Left forelimb (tissue), 1 donor: ENCODE data around the gene PJA1.

Experiments
- DNase-seq: peaks from one replicate; pipeline ENCODE4 v3.0.0-alpha.2; 2018; ENCODE audit warnings: low spot score

PJA1 gene, protein sequence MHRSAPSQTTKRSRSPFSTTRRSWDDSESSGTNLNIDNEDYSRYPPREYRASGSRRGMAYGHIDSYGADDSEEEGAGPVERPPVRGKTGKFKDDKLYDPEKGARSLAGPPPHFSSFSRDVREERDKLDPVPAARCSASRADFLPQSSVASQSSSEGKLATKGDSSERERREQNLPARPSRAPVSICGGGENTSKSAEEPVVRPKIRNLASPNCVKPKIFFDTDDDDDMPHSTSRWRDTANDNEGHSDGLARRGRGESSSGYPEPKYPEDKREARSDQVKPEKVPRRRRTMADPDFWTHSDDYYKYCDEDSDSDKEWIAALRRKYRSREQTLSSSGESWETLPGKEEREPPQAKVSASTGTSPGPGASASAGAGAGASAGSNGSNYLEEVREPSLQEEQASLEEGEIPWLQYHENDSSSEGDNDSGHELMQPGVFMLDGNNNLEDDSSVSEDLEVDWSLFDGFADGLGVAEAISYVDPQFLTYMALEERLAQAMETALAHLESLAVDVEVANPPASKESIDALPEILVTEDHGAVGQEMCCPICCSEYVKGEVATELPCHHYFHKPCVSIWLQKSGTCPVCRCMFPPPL

GRCh38 chrX:69165087-69165651, at the start of gene PJA1:
TSS of gene PJA1 (minus strand) at chrX:69165453. CDS start at chrX:69163073, 2,380 bp downstream.
- peak; percentile 85 for DNase-seq

DNA sequence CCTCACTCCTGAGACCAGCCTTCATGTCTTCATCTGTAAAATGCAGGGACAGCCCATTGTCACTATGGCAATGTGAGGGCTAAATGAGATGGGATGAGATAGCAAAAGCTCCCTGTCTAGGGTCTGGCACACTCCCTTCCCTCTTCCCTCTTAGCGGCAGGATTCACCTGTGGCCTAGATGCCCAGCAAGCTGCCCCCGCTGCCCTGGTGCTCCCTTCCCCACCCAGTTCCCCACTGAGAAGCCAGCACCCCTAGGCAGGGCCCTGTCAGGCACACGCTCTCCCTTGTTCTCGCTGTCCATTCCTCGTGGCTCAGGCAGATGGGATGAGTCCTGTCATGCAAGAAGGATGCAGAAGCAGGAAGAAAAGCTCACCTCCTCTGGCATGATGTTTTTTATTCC, 49.2 kb upstream of the PJA1 start:
- DNase-seq = no peak

- DNase-seq = no peak
Observed at GRCh38 chrX:69211701-69212100, 46.4 kb upstream of the PJA1 start.

GRCh38 chrX:69210581-69210980, 45.3 kb upstream of the PJA1 start:
- no peak for DNase-seq

DNA sequence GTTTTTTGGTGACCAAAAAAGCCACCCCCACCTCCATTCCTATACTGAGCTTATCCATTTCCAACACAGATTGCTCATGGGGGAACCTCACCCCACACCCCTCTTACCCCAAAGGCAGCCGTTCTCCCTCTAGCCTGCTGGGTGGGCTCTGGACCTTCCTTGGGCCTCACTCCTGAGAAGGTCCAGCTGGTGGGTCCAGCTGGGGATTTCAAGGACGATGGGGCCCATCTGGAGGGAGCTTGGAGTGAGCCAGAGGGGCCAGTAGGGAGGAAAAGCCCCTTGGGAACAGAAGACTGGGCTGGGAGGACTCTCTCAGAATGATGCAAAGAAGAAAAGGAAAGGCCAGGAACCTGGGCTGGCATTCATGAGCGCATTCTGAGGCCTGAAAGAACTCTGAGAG, 42.0 kb upstream of the PJA1 start:
- DNase-seq = no peak

- no peak for DNase-seq
Observed at GRCh38 chrX:69203638-69204037, 38.4 kb upstream of the PJA1 start.

GRCh38 chrX:69197690-69198089, 32.4 kb upstream of the PJA1 start:
- DNase-seq = no peak

- no peak for DNase-seq
Observed at GRCh38 chrX:69196666-69197065, 31.4 kb upstream of the PJA1 start.

DNA sequence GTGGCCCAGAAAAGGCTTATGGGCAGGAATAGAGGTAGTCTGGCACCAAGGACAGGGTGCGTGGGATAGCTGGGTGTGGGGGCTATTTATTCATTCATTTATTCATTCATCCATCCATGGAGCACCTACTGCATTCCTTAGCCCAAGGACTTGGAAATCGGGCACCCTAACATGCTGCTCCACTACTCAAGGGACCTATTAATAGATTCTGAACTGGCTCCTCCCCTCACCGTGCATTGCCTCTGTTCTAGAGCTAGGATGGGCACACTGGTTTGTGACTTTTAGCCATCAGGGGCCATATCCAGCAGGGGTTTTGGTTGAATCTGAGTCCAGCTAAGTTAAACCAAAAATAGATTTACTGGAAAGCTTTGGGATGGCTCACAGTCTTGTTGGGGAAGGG, 30.6 kb upstream of the PJA1 start:
- no peak for DNase-seq

- DNase-seq = no peak
Observed at GRCh38 chrX:69195192-69195591, 29.9 kb upstream of the PJA1 start.

DNA sequence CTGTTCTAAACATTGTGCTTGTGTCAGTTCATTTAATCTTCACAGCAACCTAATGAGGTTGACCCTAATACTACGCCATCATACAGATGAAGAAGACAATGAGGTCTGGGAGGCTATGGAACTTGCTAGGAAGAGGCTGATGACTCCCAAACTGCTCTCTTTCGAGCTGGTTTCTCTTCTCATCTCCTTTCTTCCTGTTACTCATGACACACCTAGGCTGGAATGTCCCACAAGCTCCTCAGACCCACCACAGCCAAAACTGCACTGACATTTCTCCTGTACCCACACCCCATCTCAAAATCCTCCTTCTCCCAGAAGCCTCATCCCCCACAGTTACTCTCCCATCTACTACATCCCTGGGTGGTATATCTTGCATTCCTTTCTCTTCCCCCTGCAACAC, 27.4 kb upstream of the PJA1 start:
- DNase-seq = no peak

GRCh38 chrX:69189576-69190371, 24.5 kb upstream of the PJA1 start:
- DNase-seq = no peak

DNA sequence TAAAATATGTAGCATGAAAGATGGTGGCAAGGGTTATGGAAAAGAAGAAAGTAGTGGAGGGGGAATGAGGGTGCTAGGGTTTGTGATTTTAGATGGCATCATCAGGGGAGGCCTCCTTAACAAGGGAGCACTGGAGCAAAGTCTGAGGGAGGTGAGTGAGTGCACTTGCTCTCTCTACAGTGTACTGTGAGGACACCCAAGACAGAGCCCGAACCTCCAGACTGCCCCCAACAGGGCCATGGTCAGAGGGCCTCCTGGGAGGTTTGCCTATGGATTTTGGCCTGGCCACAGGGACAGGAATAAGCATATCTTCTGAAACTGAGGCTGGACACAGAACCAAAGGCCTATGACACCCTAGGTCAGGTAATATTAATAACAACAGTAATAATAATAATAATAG, 21.4 kb upstream of the PJA1 start:
- no peak for DNase-seq

GRCh38 chrX:69185886-69186285, 20.6 kb upstream of the PJA1 start:
- no peak for DNase-seq

GRCh38 chrX:69185141-69185540, 19.9 kb upstream of the PJA1 start:
- DNase-seq = no peak

GRCh38 chrX:69182818-69183380, 17.6 kb upstream of the PJA1 start:
- DNase-seq = no peak

- no peak for DNase-seq
Observed at GRCh38 chrX:69179380-69179911, 14.2 kb upstream of the PJA1 start.

DNA sequence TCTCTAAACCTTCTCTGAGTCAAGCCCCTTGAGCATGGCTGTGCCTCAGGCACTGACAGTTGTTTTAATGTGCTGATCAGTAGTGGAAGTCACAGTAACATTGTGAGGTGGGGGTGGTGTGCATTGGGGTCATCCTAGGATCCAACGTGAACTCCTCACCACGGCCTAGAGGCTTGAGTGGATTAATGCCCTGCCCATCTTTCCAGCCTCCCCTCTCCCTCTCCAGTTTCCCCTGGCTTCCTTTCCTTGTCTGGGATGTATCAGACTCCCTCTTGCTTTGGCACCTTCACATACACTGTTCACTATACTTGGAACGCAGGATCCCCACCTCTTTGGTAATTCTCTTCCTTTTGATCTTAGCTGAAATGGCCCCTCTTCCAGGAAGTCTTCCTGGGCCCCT, 13.3 kb upstream of the PJA1 start:
- no peak for DNase-seq

GRCh38 chrX:69177511-69178162, 12.4 kb upstream of the PJA1 start:
- no peak for DNase-seq

DNA sequence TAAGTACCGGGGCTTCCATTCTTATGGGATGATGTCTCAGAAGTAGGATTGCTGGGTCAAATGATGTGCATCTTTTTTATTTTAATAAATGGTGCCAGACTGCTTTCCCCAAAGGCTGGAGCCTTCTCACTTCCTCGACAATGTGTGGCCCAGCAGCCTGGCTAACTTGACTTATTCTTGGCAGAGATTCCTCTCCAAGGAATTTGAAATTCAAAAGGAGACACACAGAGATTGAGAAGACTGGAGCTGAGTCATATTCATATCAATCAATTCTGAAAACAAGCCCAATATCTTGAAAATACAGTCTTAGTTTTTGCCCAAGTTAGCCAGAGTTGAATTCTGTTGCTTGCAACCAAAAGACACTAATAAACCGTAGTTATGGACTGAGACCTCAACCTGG, 10.8 kb upstream of the PJA1 start:
- no peak for DNase-seq

GRCh38 chrX:69173906-69174305, 8.7 kb upstream of the PJA1 start:
- no peak for DNase-seq

GRCh38 chrX:69172937-69173336, 7.7 kb upstream of the PJA1 start:
- DNase-seq = no peak
